ENCODE results near the gene DOHH.

The DOHH gene

GRCh38 chr19:3523361-3524077 lies 23.0 kb upstream of the DOHH start:
- H3K4me3 ChIP-seq (ENCODE audit: low read depth, low read length): no peak overlapping the region
- no peak for DNase-seq (ENCODE audit: low read depth)
- no peak for TF ChIP-seq CTCF (IDR thresholded peaks at IDR 0.05; ENCODE audit: control insufficient read depth, extremely low read depth, insufficient read depth)

GRCh38 chr19:3522421-3523360 lies 22.2 kb upstream of the DOHH start:
- no peak for TF ChIP-seq CTCF (IDR thresholded peaks at IDR 0.05; ENCODE audit: control insufficient read depth, extremely low read depth, insufficient read depth)
- no peak for DNase-seq (ENCODE audit: low read depth)
- no peak overlapping the region for H3K4me3 ChIP-seq (ENCODE audit: low read depth, low read length)

- TF ChIP-seq CTCF (IDR thresholded peaks at IDR 0.05; ENCODE audit: control insufficient read depth, extremely low read depth, insufficient read depth): no peak
- H3K4me3 ChIP-seq (ENCODE audit: low read depth, low read length): no peak overlapping the region
- DNase-seq (ENCODE audit: low read depth): no peak
Observed at GRCh38 chr19:3521104-3521445, 20.6 kb upstream of the DOHH start.

DNA sequence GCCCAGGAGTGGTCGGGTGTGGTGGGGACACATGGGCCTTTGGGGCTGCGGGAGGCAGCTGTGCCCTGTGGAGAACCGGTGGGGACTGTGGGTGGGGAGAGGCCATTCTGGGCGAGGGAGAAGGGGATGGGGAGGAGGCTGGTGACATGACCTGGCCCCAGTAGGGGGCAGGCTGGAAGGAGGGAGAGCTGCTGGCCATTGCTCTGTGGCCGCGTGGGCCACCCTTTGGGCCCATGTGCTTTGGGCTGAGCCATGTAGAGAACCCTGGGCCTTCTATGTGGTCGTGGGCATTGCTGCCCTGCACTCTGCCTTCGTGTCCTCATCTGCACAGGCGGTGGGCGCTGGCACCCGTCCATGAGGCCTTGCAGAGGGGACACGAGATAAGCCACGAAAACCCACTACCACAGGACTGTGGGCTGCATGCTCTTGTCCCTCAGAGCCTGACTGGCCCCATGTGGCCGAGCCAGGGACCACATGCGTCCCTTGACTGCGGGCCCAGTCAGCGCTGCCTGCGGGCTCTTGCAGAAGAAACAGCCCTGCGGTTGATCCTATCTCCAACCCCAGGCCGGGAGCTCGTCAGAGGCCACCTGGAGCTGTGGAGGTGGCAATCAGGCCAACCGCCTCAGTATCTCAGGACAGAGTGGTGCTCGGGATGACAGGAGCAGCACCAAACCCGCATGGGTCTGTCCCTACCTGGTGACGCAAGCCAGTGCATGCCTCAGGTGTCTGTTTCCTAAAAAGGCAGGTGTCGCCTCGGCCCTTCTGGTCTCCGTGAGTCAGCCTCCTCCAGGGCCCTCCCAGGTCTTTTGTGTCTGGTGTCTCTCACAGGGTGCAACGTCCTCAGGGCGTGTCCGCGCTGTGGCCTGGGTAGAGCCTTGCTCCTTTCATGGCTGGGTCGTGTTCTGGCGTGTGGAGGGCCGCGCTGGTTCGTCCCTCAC lies 20.0 kb upstream of the DOHH start:
- H3K4me3 ChIP-seq (ENCODE audit: low read depth, low read length): no peak overlapping the region
- DNase-seq (ENCODE audit: low read depth): no peak
- no peak for TF ChIP-seq CTCF (IDR thresholded peaks at IDR 0.05; ENCODE audit: control insufficient read depth, extremely low read depth, insufficient read depth)

- no peak for TF ChIP-seq CTCF (IDR thresholded peaks at IDR 0.05; ENCODE audit: control insufficient read depth, extremely low read depth, insufficient read depth)
- no peak overlapping the region for H3K4me3 ChIP-seq (ENCODE audit: low read depth, low read length)
- DNase-seq (ENCODE audit: low read depth): no peak
Observed at GRCh38 chr19:3519126-3519525, 18.7 kb upstream of the DOHH start.

- DNase-seq (ENCODE audit: low read depth): no peak
- TF ChIP-seq CTCF (IDR thresholded peaks at IDR 0.05; ENCODE audit: control insufficient read depth, extremely low read depth, insufficient read depth): no peak
- H3K4me3 ChIP-seq (ENCODE audit: low read depth, low read length): no peak overlapping the region
Observed at GRCh38 chr19:3518659-3519058, 18.2 kb upstream of the DOHH start.

All from LNCaP clone FGC (cell line).